ENCODE data around the gene RIPOR2.

The RIPOR2 gene

GRCh38 chr6:24832794-24833193, 103.0 kb downstream of the RIPOR2 start:
- H3K4me3 ChIP-seq (ENCODE audit: insufficient read depth, low read depth, low read length): no peak overlapping the region
- no peaks in the 10 kb centered on the region for H3K4me1 ChIP-seq (ENCODE audit: control insufficient read depth, insufficient read depth, low read length)
- no peak overlapping the region for H3K27ac ChIP-seq (ENCODE audit: insufficient read depth, low read depth, low read length, poor library complexity, severe bottlenecking)
- no peaks in the 10 kb centered on the region for H3K36me3 ChIP-seq (ENCODE audit: control insufficient read depth, insufficient read depth, low read length)
- no peaks in the 10 kb centered on the region for H3K9me3 ChIP-seq (ENCODE audit: control insufficient read depth, low read length)
- H3K27me3 ChIP-seq (ENCODE audit: control insufficient read depth, insufficient read depth, low read length, poor library complexity, severe bottlenecking): no peaks in the 10 kb centered on the region
- 100% methylated on average over 1 of the region's 1 CpG for WGBS, 2 experiments

DNA sequence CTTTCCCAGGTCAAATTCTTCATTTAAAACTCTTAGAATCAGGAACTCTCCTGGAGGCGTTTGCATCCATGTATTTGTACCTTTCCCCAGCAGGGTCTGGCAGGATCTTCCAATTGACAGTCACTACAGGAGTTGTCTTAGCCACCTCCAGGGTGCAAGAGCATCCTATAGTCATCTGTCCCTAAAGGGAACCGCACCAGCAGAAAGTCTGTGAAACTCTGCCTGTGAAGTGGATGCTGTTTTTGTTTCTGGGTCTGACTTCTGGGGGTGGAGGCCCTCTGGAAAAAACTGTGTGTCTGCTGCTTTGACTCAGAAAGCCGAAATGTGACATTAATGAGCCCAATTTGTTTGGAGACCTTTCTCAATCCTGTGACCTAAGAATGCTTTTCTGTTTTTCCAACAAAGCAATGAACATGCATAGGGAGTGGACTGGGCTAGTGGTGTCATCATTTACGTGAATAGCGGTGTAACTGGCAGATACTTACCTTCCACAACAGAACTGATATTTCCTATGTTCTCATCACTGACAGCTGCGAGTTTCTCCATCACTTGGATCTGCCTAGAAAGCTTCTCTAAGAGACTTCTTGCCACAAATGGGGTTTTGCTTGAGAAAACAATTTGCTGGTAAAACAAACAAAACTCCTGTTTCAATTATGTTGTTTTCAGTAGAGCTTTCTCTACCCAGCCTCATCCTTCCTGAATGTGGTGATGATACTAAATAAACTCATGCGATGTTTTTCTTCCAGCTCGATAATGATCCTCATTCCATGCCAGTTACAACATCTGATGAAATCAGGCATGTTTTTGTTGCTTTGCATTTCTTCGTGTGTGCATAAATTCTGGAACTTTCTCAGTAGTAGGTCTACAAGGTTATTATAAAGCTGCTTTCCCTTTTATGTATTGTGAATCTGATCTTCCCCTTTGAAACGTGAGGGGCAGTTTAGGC, 103.7 kb downstream of the RIPOR2 start:
- Histone ChIP-seq H3K36me3 (ENCODE audit: control insufficient read depth, insufficient read depth, low read length) (no peaks in the 10 kb centered on the region), H3K4me1 (ENCODE audit: control insufficient read depth, insufficient read depth, low read length) (no peaks in the 10 kb centered on the region), H3K4me3 (ENCODE audit: insufficient read depth, low read depth, low read length) (no peak overlapping the region), H3K27me3 (ENCODE audit: control insufficient read depth, insufficient read depth, low read length, poor library complexity, severe bottlenecking) (no peaks in the 10 kb centered on the region), H3K9me3 (ENCODE audit: control insufficient read depth, low read length) (no peaks in the 10 kb centered on the region), H3K27ac (ENCODE audit: insufficient read depth, low read depth, low read length, poor library complexity, severe bottlenecking) (no peak overlapping the region)
- WGBS, 2 experiments: 91 to 93% methylated on average over 10 of the region's 10 CpGs

DNA sequence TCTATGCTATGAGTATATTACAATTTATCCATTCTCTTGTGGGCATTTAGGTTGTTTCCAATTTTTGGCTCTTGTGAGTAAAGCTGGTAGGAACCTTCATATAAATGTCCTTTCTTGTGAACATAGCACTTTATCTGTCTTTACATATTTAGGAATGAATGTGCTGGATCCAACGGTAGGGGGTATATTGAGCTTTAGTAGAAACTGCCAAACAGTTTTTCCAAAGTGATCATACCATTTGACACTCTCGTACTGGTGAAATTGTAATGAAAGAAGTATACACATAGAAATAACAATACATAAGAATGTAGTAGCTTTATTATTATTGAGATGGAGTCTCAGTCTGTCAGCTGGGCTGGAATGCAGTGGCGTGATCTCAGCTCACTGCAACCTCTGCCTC, 106.1 kb downstream of the RIPOR2 start:
- H3K27me3 ChIP-seq (ENCODE audit: control insufficient read depth, insufficient read depth, low read length, poor library complexity, severe bottlenecking): no peaks in the 10 kb centered on the region
- no peaks in the 10 kb centered on the region for H3K36me3 ChIP-seq (ENCODE audit: control insufficient read depth, insufficient read depth, low read length)
- WGBS, 2 experiments: 94 to 97% methylated on average over 2 of the region's 3 CpGs
- H3K4me3 ChIP-seq (ENCODE audit: insufficient read depth, low read depth, low read length): no peak overlapping the region
- no peaks in the 10 kb centered on the region for H3K4me1 ChIP-seq (ENCODE audit: control insufficient read depth, insufficient read depth, low read length)
- H3K9me3 ChIP-seq (ENCODE audit: control insufficient read depth, low read length): no peaks in the 10 kb centered on the region
- H3K27ac ChIP-seq (ENCODE audit: insufficient read depth, low read depth, low read length, poor library complexity, severe bottlenecking): no peak overlapping the region

- WGBS, 2 experiments: 84 to 85% methylated on average over 8 of the region's 8 CpGs
- H3K36me3 ChIP-seq (ENCODE audit: control insufficient read depth, insufficient read depth, low read length): no peaks in the 10 kb centered on the region
- no peaks in the 10 kb centered on the region for H3K4me1 ChIP-seq (ENCODE audit: control insufficient read depth, insufficient read depth, low read length)
- no peak overlapping the region for H3K4me3 ChIP-seq (ENCODE audit: insufficient read depth, low read depth, low read length)
- H3K9me3 ChIP-seq (ENCODE audit: control insufficient read depth, low read length): no peaks in the 10 kb centered on the region
- no peak overlapping the region for H3K27ac ChIP-seq (ENCODE audit: insufficient read depth, low read depth, low read length, poor library complexity, severe bottlenecking)
- no peaks in the 10 kb centered on the region for H3K27me3 ChIP-seq (ENCODE audit: control insufficient read depth, insufficient read depth, low read length, poor library complexity, severe bottlenecking)
Observed at GRCh38 chr6:24827970-24828369, 107.8 kb downstream of the RIPOR2 start.

GRCh38 chr6:24827162-24827561, 108.6 kb downstream of the RIPOR2 start:
- H3K9me3 ChIP-seq (ENCODE audit: control insufficient read depth, low read length): no peaks in the 10 kb centered on the region
- H3K4me3 ChIP-seq (ENCODE audit: insufficient read depth, low read depth, low read length): no peak overlapping the region
- WGBS, 2 experiments: 77 to 80% methylated on average over 3 of the region's 3 CpGs
- no peak overlapping the region for H3K27ac ChIP-seq (ENCODE audit: insufficient read depth, low read depth, low read length, poor library complexity, severe bottlenecking)
- H3K27me3 ChIP-seq (ENCODE audit: control insufficient read depth, insufficient read depth, low read length, poor library complexity, severe bottlenecking): no peaks in the 10 kb centered on the region
- H3K36me3 ChIP-seq (ENCODE audit: control insufficient read depth, insufficient read depth, low read length): no peaks in the 10 kb centered on the region
- H3K4me1 ChIP-seq (ENCODE audit: control insufficient read depth, insufficient read depth, low read length): no peaks in the 10 kb centered on the region

DNA sequence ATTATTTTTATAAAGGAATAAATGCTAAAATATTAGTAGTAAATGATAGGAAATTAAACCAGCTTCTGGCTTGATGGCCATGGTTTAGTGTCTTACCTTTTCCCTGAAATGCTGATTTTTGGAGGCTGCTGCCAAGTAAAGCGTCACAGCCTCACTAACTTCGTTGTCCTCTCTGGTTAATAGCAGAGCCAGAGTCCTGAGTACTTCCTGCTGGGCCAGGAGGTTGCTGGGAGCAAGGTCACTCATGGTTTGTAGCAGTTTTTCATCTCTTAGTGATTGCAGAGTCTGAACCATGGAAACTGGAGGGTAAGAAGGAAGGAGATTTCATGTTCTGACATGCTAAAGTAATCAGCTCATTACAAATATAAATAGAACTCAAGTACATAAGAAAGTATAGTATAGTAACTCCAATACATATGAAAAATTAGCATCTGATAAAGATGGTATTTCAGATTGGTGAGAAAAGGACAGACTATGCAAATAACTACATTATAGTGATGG, 110.6 kb downstream of the RIPOR2 start:
- H3K27ac ChIP-seq (ENCODE audit: insufficient read depth, low read depth, low read length, poor library complexity, severe bottlenecking): no peak overlapping the region
- no peak overlapping the region for H3K4me3 ChIP-seq (ENCODE audit: insufficient read depth, low read depth, low read length)
- WGBS, 2 experiments: 90 to 95% methylated on average over 2 of the region's 2 CpGs
- H3K27me3 ChIP-seq (ENCODE audit: control insufficient read depth, insufficient read depth, low read length, poor library complexity, severe bottlenecking): no peaks in the 10 kb centered on the region
- H3K4me1 ChIP-seq (ENCODE audit: control insufficient read depth, insufficient read depth, low read length): no peaks in the 10 kb centered on the region
- H3K9me3 ChIP-seq (ENCODE audit: control insufficient read depth, low read length): no peaks in the 10 kb centered on the region
- no peaks in the 10 kb centered on the region for H3K36me3 ChIP-seq (ENCODE audit: control insufficient read depth, insufficient read depth, low read length)

GRCh38 chr6:24824142-24824938, 111.4 kb downstream of the RIPOR2 start:
- Histone ChIP-seq H3K27me3 (ENCODE audit: control insufficient read depth, insufficient read depth, low read length, poor library complexity, severe bottlenecking) (no peaks in the 10 kb centered on the region), H3K4me1 (ENCODE audit: control insufficient read depth, insufficient read depth, low read length) (no peaks in the 10 kb centered on the region), H3K36me3 (ENCODE audit: control insufficient read depth, insufficient read depth, low read length) (no peaks in the 10 kb centered on the region), H3K4me3 (ENCODE audit: insufficient read depth, low read depth, low read length) (no peak overlapping the region), H3K9me3 (ENCODE audit: control insufficient read depth, low read length) (no peaks in the 10 kb centered on the region), H3K27ac (ENCODE audit: insufficient read depth, low read depth, low read length, poor library complexity, severe bottlenecking) (no peak overlapping the region)
- 94% methylated on average over 5 of the region's 6 CpGs for WGBS, 2 experiments

DNA sequence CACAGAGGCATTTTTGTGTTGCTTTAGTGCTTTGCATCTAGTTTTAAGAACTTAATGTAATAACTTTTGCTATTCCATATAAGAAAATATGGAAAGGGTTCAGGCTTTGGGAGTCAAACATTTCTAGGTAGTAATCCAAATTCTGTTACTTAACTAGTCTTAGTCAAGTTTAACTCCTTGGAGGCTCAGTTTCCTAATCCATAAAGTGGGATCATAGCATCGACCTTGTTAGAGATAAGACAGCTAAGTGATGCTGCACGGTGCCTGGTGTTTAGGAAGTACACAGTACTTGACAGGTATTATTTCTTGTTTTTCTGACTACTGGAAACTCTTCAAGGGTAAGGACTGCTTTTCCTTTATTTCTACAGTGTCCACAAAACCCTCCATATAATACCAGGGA, 112.6 kb downstream of the RIPOR2 start:
- H3K4me1 ChIP-seq (ENCODE audit: control insufficient read depth, insufficient read depth, low read length): no peaks in the 10 kb centered on the region
- no peak overlapping the region for H3K27ac ChIP-seq (ENCODE audit: insufficient read depth, low read depth, low read length, poor library complexity, severe bottlenecking)
- H3K27me3 ChIP-seq (ENCODE audit: control insufficient read depth, insufficient read depth, low read length, poor library complexity, severe bottlenecking): no peaks in the 10 kb centered on the region
- H3K4me3 ChIP-seq (ENCODE audit: insufficient read depth, low read depth, low read length): no peak overlapping the region
- H3K36me3 ChIP-seq (ENCODE audit: control insufficient read depth, insufficient read depth, low read length): no peaks in the 10 kb centered on the region
- H3K9me3 ChIP-seq (ENCODE audit: control insufficient read depth, low read length): no peaks in the 10 kb centered on the region
- WGBS, 2 experiments: 91 to 93% methylated on average over 2 of the region's 2 CpGs

- WGBS, 2 experiments: 88 to 95% methylated on average over 6 of the region's 6 CpGs
- Histone ChIP-seq H3K27ac (ENCODE audit: insufficient read depth, low read depth, low read length, poor library complexity, severe bottlenecking) (no peak overlapping the region), H3K9me3 (ENCODE audit: control insufficient read depth, low read length) (no peaks in the 10 kb centered on the region), H3K4me3 (ENCODE audit: insufficient read depth, low read depth, low read length) (no peak overlapping the region), H3K27me3 (ENCODE audit: control insufficient read depth, insufficient read depth, low read length, poor library complexity, severe bottlenecking) (no peaks in the 10 kb centered on the region), H3K4me1 (ENCODE audit: control insufficient read depth, insufficient read depth, low read length) (no peaks in the 10 kb centered on the region), H3K36me3 (ENCODE audit: control insufficient read depth, insufficient read depth, low read length) (no peaks in the 10 kb centered on the region)
Observed at GRCh38 chr6:24822696-24823095, 113.1 kb downstream of the RIPOR2 start.

DNA sequence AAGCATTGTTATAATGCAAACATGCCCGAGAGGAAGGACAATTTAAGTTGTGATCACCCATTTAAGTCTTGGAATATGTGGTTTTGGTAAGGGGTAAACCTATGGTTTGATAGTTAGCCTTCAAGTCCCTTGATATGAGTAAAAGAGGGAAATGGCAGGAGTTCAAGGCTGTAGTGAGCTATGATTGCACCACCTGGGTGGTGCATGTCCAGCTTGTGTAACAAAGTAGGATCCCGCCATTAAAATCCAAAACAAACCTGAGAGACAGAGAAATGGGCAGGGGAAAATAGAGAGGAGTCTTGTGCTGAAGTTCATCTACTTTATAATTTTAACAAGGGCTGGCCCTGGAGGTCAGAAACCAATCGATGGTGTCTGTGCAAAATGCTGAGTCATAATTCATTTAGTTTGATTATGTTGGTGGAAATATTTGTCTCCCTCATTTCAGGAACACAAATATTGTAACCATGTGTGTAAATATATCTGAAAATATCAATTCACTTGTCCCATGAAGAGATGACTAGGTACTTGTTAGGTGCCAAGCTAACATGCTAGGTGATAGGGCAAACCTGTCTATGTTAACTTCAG, 113.8 kb downstream of the RIPOR2 start:
- no peaks in the 10 kb centered on the region for H3K9me3 ChIP-seq (ENCODE audit: control insufficient read depth, low read length)
- H3K27me3 ChIP-seq (ENCODE audit: control insufficient read depth, insufficient read depth, low read length, poor library complexity, severe bottlenecking): no peaks in the 10 kb centered on the region
- H3K4me3 ChIP-seq (ENCODE audit: insufficient read depth, low read depth, low read length): no peak overlapping the region
- H3K4me1 ChIP-seq (ENCODE audit: control insufficient read depth, insufficient read depth, low read length): no peaks in the 10 kb centered on the region
- H3K27ac ChIP-seq (ENCODE audit: insufficient read depth, low read depth, low read length, poor library complexity, severe bottlenecking): no peak overlapping the region
- 90 to 97% methylated on average over 3 of the region's 3 CpGs for WGBS, 2 experiments
- H3K36me3 ChIP-seq (ENCODE audit: control insufficient read depth, insufficient read depth, low read length): no peaks in the 10 kb centered on the region

Data from ectodermal cell (in vitro differentiated cells).